A673 (cell line): ENCODE results near the gene ABCA5. TPM values are rescaled to one million over a fixed set of nuclear protein-coding genes. Genes with fewer than 3 reads are reported as not detected.

Source experiments
- BruUV-seq: library from RNA; stranded (reverse); fragments of 400-500 nt; replicated peaks from 2 replicates; lab custom pipeline; 2021; lab: Mats Ljungman, UMichigan
- CTCF ChIA-PET: fragments of 300-600 bp; sonication (Branson Sonifier 250); formaldehyde crosslinking; loops from one replicate; lab custom pipeline; 2022; ENCODE audit warnings: antibody characterized with exemption; lab: Charles Lee
- POLR2A ChIA-PET: fragments of 300-600 bp; sonication (Branson Sonifier 250); formaldehyde crosslinking; loops from one replicate; lab custom pipeline; 2022; ENCODE audit warnings: antibody characterized with exemption; ENCODE audit not compliant: low non-redundant PET; lab: Charles Lee
- DNase-seq: peaks from one replicate; pipeline ENCODE4 v3.0.0-alpha.2; 2015; ENCODE audit warnings: low spot score
- H3K27ac ChIP-seq: fragments of 200-600 bp; sonication (generic); 2 replicates; pipeline ENCODE4 v1.5.1; 2016; ENCODE audit warnings: mixed run types, low read depth, mild to moderate bottlenecking, mixed read lengths, antibody characterized with exemption, low read length; ENCODE audit not compliant: poor library complexity, severe bottlenecking
- H3K27me3 ChIP-seq: fragments of 200-600 bp; sonication (generic); replicated peaks from 2 replicates; pipeline ENCODE4 v1.6.1; 2017; ENCODE audit warnings: mixed run types, low read depth, mild to moderate bottlenecking, mixed read lengths, antibody characterized with exemption, low read length; ENCODE audit not compliant: insufficient read depth, poor library complexity
- H3K36me3 ChIP-seq: fragments of 200-600 bp; sonication (generic); 2 replicates; pipeline ENCODE4 v1.6.1; 2016; ENCODE audit warnings: mixed run types, mild to moderate bottlenecking, mixed read lengths, antibody characterized with exemption, low read length; ENCODE audit not compliant: insufficient read depth, poor library complexity, severe bottlenecking
- H3K4me1 ChIP-seq: fragments of 200-600 bp; sonication (generic); 2 replicates; pipeline ENCODE4 v1.6.1; 2017; ENCODE audit warnings: mixed run types, mild to moderate bottlenecking, mixed read lengths, antibody characterized with exemption, low read length; ENCODE audit not compliant: insufficient read depth, poor library complexity, severe bottlenecking
- H3K4me3 ChIP-seq: fragments of 200-600 bp; sonication (generic); 2 replicates; pipeline ENCODE4 v1.5.1; 2016; ENCODE audit warnings: low read depth, mixed run types, mild to moderate bottlenecking, mixed read lengths, low read length; ENCODE audit not compliant: poor library complexity, severe bottlenecking
- H3K9me3 ChIP-seq: fragments of 200-600 bp; sonication (generic); 2 replicates; pipeline ENCODE4 v1.6.1; 2016; ENCODE audit warnings: mixed run types, low read depth, mild to moderate bottlenecking, mixed read lengths, antibody characterized with exemption, low read length; ENCODE audit not compliant: poor library complexity, severe bottlenecking
- CTCF ChIP-seq: fragments of 300-800, 200-600 bp; sonication (generic); conservative IDR thresholded peaks from 2 replicates; pipeline ENCODE4 v1.5.1; 2017; ENCODE audit warnings: low read depth, mild to moderate bottlenecking, antibody characterized with exemption, low read length, moderate library complexity, mixed read lengths
- EZH2 ChIP-seq: fragments of 200-600 bp; sonication (generic); IDR thresholded peaks from 2 replicates; pipeline ENCODE4 v1.6.1; 2017; ENCODE audit warnings: borderline replicate concordance, low read depth, mild to moderate bottlenecking, mixed read lengths, antibody characterized with exemption, low read length; ENCODE audit not compliant: poor library complexity, severe bottlenecking
- intact Hi-C: fragments of 100-400 bp; cut with micrococcal nuclease; formaldehyde crosslinking; loops from one replicate; pipeline ENCODE4 v1.10.0; 2022; ENCODE audit not compliant: unreplicated experiment
- total RNA-seq: library from RNA; stranded (reverse); gene quantifications from 2 replicates; pipeline ENCODE4 v1.2.3, GENCODE V29; 2021

The ABCA5 gene
- total RNA-seq, 1 experiment from 2014 or later, result 14.7 TPM

- CTCF ChIA-PET, result interaction anchor here (1.3 to 1.8 kb wide), 2 partner anchors 441 to 464 kb away, joined by 3 to 9 read pairs; no protein-coding TSS in a partner anchor
- DNase-seq, result no peak
- Histone ChIP-seq H3K4me3 (no peak overlapping the region), H3K9me3 (peaks cover 14% of the 10 kb centered on the region), H3K4me1 (peaks cover 16% of the 10 kb centered on the region), H3K27ac (peak overlapping the region; percentile 39), H3K27me3 (no peaks in the 10 kb centered on the region), H3K36me3 (no peaks in the 10 kb centered on the region)
- BruUV-seq, result no TSS peak
- POLR2A ChIA-PET, result no interaction called here
- intact Hi-C loops, result loop anchor here (5.0 kb wide), 2 partner anchors 174 to 254 kb away; partner anchors contain the start of gene ABCA9
- TF ChIP-seq EZH2 (no peak), CTCF (no peak)
Observed at GRCh38 chr17:69236464-69236863, 90.5 kb downstream of the ABCA5 start.

GRCh38 chr17:69235338-69236058, 91.4 kb downstream of the ABCA5 start:
- intact Hi-C loops, result loop anchor here (1.0 to 5.0 kb wide), 5 partner anchors 173 to 463 kb away; partner anchors contain the start of gene ABCA9
- peak; percentile 94 for DNase-seq
- H3K27me3 ChIP-seq, result no peaks in the 10 kb centered on the region
- TF ChIP-seq EZH2 (no peak), CTCF (peak; percentile 84)
- H3K36me3 ChIP-seq, result no peaks in the 10 kb centered on the region
- POLR2A ChIA-PET, result no interaction called here
- peaks cover 14% of the 10 kb centered on the region for H3K9me3 ChIP-seq
- H3K27ac ChIP-seq, result peak overlapping the region; percentile 39
- no peak overlapping the region for H3K4me3 ChIP-seq
- H3K4me1 ChIP-seq, result peaks cover 16% of the 10 kb centered on the region
- BruUV-seq, result no TSS peak
- CTCF ChIA-PET, result interaction anchor here (1.3 to 1.8 kb wide), 3 partner anchors 440 to 463 kb away, joined by 3 to 9 read pairs (median 9); no protein-coding TSS in a partner anchor

GRCh38 chr17:69232650-69233049, 94.3 kb downstream of the ABCA5 start:
- H3K4me1 ChIP-seq, result peaks cover 16% of the 10 kb centered on the region
- POLR2A ChIA-PET, result interaction anchor here (0.6 kb wide), 1 partner anchor 448 kb away, joined by 3 read pairs; no protein-coding TSS in a partner anchor
- H3K27me3 ChIP-seq, result no peaks in the 10 kb centered on the region
- intact Hi-C loops, result no loop called here
- no peak overlapping the region for H3K27ac ChIP-seq
- TF ChIP-seq EZH2, result no peak
- TF ChIP-seq CTCF, result no peak
- no peaks in the 10 kb centered on the region for H3K36me3 ChIP-seq
- H3K4me3 ChIP-seq, result no peak overlapping the region
- DNase-seq, result no peak
- BruUV-seq, result no TSS peak
- H3K9me3 ChIP-seq, result peaks cover 14% of the 10 kb centered on the region
- CTCF ChIA-PET, result no interaction called here
